Subcutaneous abdominal adipose tissue (tissue), 5 donors: ENCODE results near the gene DPEP2.

Experiments
- H3K27ac ChIP-seq: one replicate; pipeline ENCODE4 v1.7.0; 2013; ENCODE audit warnings: low read depth, mild to moderate bottlenecking, inconsistent platforms, low read length, moderate library complexity
- H3K27me3 ChIP-seq, 5 donors: one replicate each; pipeline ENCODE4 v1.7.0; 2013; ENCODE audit warnings: low read length in 5 of 5, inconsistent platforms in 1 of 5; ENCODE audit not compliant: control insufficient read depth in 5 of 5, insufficient read depth in 4 of 5
- H3K36me3 ChIP-seq, 5 donors: one replicate each; pipeline ENCODE4 v1.7.0; 2013; ENCODE audit warnings: low read length in 5 of 5; ENCODE audit not compliant: control insufficient read depth in 5 of 5, insufficient read depth in 5 of 5
- H3K4me1 ChIP-seq, 5 donors: one replicate each; pipeline ENCODE4 v1.7.0; 2013; ENCODE audit warnings: low read length in 5 of 5, mild to moderate bottlenecking in 3 of 5, moderate library complexity in 1 of 5; ENCODE audit not compliant: control insufficient read depth in 5 of 5, insufficient read depth in 5 of 5
- H3K4me3 ChIP-seq, 5 donors: one replicate each; pipeline ENCODE4 v1.7.0; 2013; ENCODE audit warnings: low read length in 5 of 5, low read depth in 1 of 5
- H3K9ac ChIP-seq, 5 donors: one replicate each; pipeline ENCODE4 v1.7.0; 2013; ENCODE audit warnings: low read length in 5 of 5, mild to moderate bottlenecking in 4 of 5, moderate library complexity in 3 of 5
- H3K9me3 ChIP-seq, 5 donors: one replicate each; pipeline ENCODE4 v1.7.0; 2013; ENCODE audit warnings: low read length in 5 of 5; ENCODE audit not compliant: control insufficient read depth in 5 of 5
- donor health status: healthy.
- donor health status: healthy.
- donor health status: healthy.
- donor health status: healthy.
- donor health status: healthy.

The DPEP2 gene

GRCh38 chr16:67967183-67967957, 31.9 kb downstream of the DPEP2 start:
- H3K4me1 ChIP-seq, result peaks cover 18 to 65% (median 59%) of the 10 kb centered on the region in 5 donors

GRCh38 chr16:67966549-67967182, 32.6 kb downstream of the DPEP2 start:
- Histone ChIP-seq H3K36me3 (peaks cover 0 to 23% (median 19%) of the 10 kb centered on the region in 5 donors), H3K27me3 (no peaks in the 10 kb centered on the region), H3K9ac (peak overlapping the region; percentile 1 to 98 (median 89)), H3K27ac (peak overlapping the region; percentile 91), H3K4me1 (peaks cover 18 to 72% (median 65%) of the 10 kb centered on the region in 5 donors), H3K4me3 (peak overlapping the region; percentile 73 to 94 (median 84)), H3K9me3 (no peaks in the 10 kb centered on the region)

More at GRCh38 chr16:67967183-67967957, 31.9 kb downstream of the DPEP2 start:
- Histone ChIP-seq H3K36me3 (peaks cover 0 to 16% (median 12%) of the 10 kb centered on the region in 5 donors), H3K27me3 (no peaks in the 10 kb centered on the region), H3K9ac (peak overlapping the region; percentile 89 to 98 (median 92)), H3K4me3 (peak overlapping the region; percentile 73 to 94 (median 84)), H3K9me3 (no peaks in the 10 kb centered on the region), H3K27ac (peak overlapping the region; percentile 91)

GRCh38 chr16:67965668-67966548, 33.4 kb downstream of the DPEP2 start:
- H3K9me3 ChIP-seq, result no peaks in the 10 kb centered on the region
- peaks cover 18 to 80% (median 72%) of the 10 kb centered on the region in 5 donors for H3K4me1 ChIP-seq
- peak overlapping the region; percentile 91 for H3K27ac ChIP-seq
- H3K36me3 ChIP-seq, result peaks cover 0 to 31% (median 27%) of the 10 kb centered on the region in 5 donors
- H3K4me3 ChIP-seq, result peak overlapping the region; percentile 22 to 94 (median 84)
- peak overlapping the region; percentile 1 to 98 (median 89) for H3K9ac ChIP-seq
- H3K27me3 ChIP-seq, result no peaks in the 10 kb centered on the region

GRCh38 chr16:67964477-67965131, 34.7 kb downstream of the DPEP2 start:
- H3K9ac ChIP-seq, result no peak overlapping the region
- peaks cover 0 to under 1% (median 0%) of the 10 kb centered on the region in 5 donors for H3K27me3 ChIP-seq
- H3K36me3 ChIP-seq, result peaks cover 0 to 43% (median 40%) of the 10 kb centered on the region in 5 donors
- H3K4me3 ChIP-seq, result peak overlapping the region in 2 of 5 donors; percentile 11 to 20
- H3K27ac ChIP-seq, result peak overlapping the region; percentile 84
- H3K9me3 ChIP-seq, result no peaks in the 10 kb centered on the region
- peaks cover 25 to 93% (median 81%) of the 10 kb centered on the region in 5 donors for H3K4me1 ChIP-seq

GRCh38 chr16:67963662-67964321, 35.5 kb downstream of the DPEP2 start:
- H3K9ac ChIP-seq, result peak overlapping the region in 1 of 5 donors; percentile 5
- H3K4me1 ChIP-seq, result peaks cover 27 to 94% (median 83%) of the 10 kb centered on the region in 5 donors
- peaks cover 0 to 3% (median 0%) of the 10 kb centered on the region in 5 donors for H3K27me3 ChIP-seq
- H3K4me3 ChIP-seq, result peak overlapping the region in 2 of 5 donors; percentile 17 to 36
- peaks cover 0 to 50% (median 46%) of the 10 kb centered on the region in 5 donors for H3K36me3 ChIP-seq
- H3K27ac ChIP-seq, result peak overlapping the region; percentile 84
- H3K9me3 ChIP-seq, result no peaks in the 10 kb centered on the region

GRCh38 chr16:67963292-67963661, 36.0 kb downstream of the DPEP2 start:
- Histone ChIP-seq H3K27ac (peak overlapping the region; percentile 84), H3K9me3 (no peaks in the 10 kb centered on the region), H3K27me3 (peaks cover 0 to 3% (median 0%) of the 10 kb centered on the region in 5 donors), H3K4me3 (peak overlapping the region in 2 of 5 donors; percentile 17 to 36), H3K4me1 (peaks cover 27 to 97% (median 81%) of the 10 kb centered on the region in 5 donors), H3K36me3 (peaks cover 0 to 55% (median 52%) of the 10 kb centered on the region in 5 donors), H3K9ac (peak overlapping the region in 1 of 5 donors; percentile 5)

GRCh38 chr16:67962135-67962534, 37.1 kb downstream of the DPEP2 start:
- Histone ChIP-seq H3K36me3 (peaks cover 0 to 66% (median 63%) of the 10 kb centered on the region in 5 donors), H3K27ac (peak overlapping the region; percentile 84), H3K4me3 (no peak overlapping the region), H3K4me1 (peaks cover 23 to 88% (median 74%) of the 10 kb centered on the region in 5 donors), H3K9me3 (no peaks in the 10 kb centered on the region), H3K27me3 (peaks cover 0 to 3% (median 0%) of the 10 kb centered on the region in 5 donors), H3K9ac (peak overlapping the region in 1 of 5 donors; percentile 28)

GRCh38 chr16:67961551-67961957, 37.7 kb downstream of the DPEP2 start:
- no peaks in the 10 kb centered on the region for H3K9me3 ChIP-seq
- peaks cover 0 to 66% (median 63%) of the 10 kb centered on the region in 5 donors for H3K36me3 ChIP-seq
- H3K27me3 ChIP-seq, result peaks cover 0 to 3% (median 0%) of the 10 kb centered on the region in 5 donors
- H3K27ac ChIP-seq, result peak overlapping the region; percentile 84
- peak overlapping the region in 1 of 5 donors; percentile 24 for H3K9ac ChIP-seq
- peaks cover 18 to 82% (median 68%) of the 10 kb centered on the region in 5 donors for H3K4me1 ChIP-seq
- no peak overlapping the region for H3K4me3 ChIP-seq
